Activated T-helper 17 cell treated with anti-CD3 and anti-CD28 coated beads, Interleukin-2, amount 50 U/mL, for 72 hours (primary cell): ENCODE measurements around the gene GNAI3. TPM values are rescaled to one million over a fixed set of nuclear protein-coding genes. Genes with fewer than 3 reads are reported as not detected.

Experiments used
- ATAC-seq: fragments of 150-1000 bp; cut with Tn5 transposase; replicated peaks from 2 replicates; pipeline ENCODE4 v1.10.0; 2021; ENCODE audit warnings: mild to moderate bottlenecking, moderate library complexity
- H3K27ac Mint-ChIP-seq: one replicate; pipeline ENCODE4 v1.8.0; 2022; ENCODE audit warnings: mixed read lengths
- H3K27me3 Mint-ChIP-seq: one replicate; pipeline ENCODE4 v1.8.0; 2022; ENCODE audit warnings: mixed read lengths
- H3K36me3 Mint-ChIP-seq: one replicate; pipeline ENCODE4 v1.8.0; 2022; ENCODE audit warnings: low read depth, mild to moderate bottlenecking, mixed read lengths
- H3K4me1 Mint-ChIP-seq: one replicate; pipeline ENCODE4 v1.8.0; 2022; ENCODE audit warnings: mixed read lengths
- H3K4me3 Mint-ChIP-seq: one replicate; pipeline ENCODE4 v1.8.0; 2022; ENCODE audit warnings: mild to moderate bottlenecking, mixed read lengths
- H3K9me3 Mint-ChIP-seq: one replicate; pipeline ENCODE4 v1.8.0; 2022; ENCODE audit warnings: mixed read lengths
- total RNA-seq, 2 donors: library from RNA; stranded (reverse); gene quantifications; one replicate each; pipeline ENCODE4 v1.2.3, GENCODE V29; 2022

Gene GNAI3
- total RNA-seq, 2 donors from 2014 or later = 10.0 to 11.6 TPM

GRCh38 chr1:109584766-109585165 lies 36.4 kb downstream of the GNAI3 start:
- Mint-ChIP-seq H3K4me3 (no peak overlapping the region), H3K27me3 (no peaks in the 10 kb centered on the region), H3K36me3 (peaks cover 100% of the 10 kb centered on the region), H3K9me3 (no peaks in the 10 kb centered on the region), H3K27ac (no peak overlapping the region), H3K4me1 (no peaks in the 10 kb centered on the region)
- no peak for ATAC-seq

DNA sequence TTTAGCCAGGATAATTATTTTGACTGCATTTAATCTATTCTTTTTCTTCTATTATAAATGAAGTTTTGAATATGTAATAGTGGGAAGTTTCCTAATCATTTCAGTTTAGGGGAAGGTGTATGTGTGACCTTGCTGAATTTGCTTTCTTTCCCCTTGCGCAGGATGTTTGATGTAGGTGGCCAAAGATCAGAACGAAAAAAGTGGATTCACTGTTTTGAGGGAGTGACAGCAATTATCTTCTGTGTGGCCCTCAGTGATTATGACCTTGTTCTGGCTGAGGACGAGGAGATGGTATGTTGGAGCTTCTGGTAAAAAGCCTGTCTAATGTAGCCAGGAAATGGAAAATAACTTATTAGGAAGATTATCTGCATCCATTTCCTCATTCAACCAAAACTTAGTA lies 37.6 kb downstream of the GNAI3 start:
- H3K27me3 Mint-ChIP-seq = no peaks in the 10 kb centered on the region
- H3K9me3 Mint-ChIP-seq = no peaks in the 10 kb centered on the region
- H3K36me3 Mint-ChIP-seq = peaks cover 100% of the 10 kb centered on the region
- H3K27ac Mint-ChIP-seq = peak overlapping the region; percentile 47
- ATAC-seq = no peak
- H3K4me3 Mint-ChIP-seq = no peak overlapping the region
- no peaks in the 10 kb centered on the region for H3K4me1 Mint-ChIP-seq

DNA sequence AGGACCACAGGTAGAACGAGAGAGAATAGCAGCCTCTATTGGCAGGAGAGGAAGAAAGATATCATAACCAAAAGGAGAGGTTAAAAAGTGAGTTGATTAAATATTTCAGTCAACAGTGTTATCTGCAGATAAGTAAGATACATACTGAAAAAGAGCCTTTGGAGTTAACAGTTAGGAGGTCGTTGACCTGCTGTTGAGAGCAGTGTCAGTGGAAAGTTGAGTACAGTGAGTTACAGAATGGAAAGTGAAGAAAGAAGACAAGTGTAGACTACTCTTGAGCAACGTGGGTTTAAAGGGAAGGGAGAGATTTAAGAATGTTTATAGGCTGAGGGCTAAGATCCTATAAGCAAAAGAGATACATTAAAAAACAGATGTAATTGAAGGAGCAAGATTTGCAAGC lies 40.8 kb downstream of the GNAI3 start:
- Mint-ChIP-seq H3K4me1 (no peaks in the 10 kb centered on the region), H3K36me3 (peaks cover 100% of the 10 kb centered on the region), H3K4me3 (no peak overlapping the region), H3K9me3 (no peaks in the 10 kb centered on the region), H3K27me3 (no peaks in the 10 kb centered on the region), H3K27ac (peak overlapping the region; percentile 2)
- ATAC-seq = no peak

GRCh38 chr1:109589679-109590078 lies 41.3 kb downstream of the GNAI3 start:
- Mint-ChIP-seq H3K4me1 (no peaks in the 10 kb centered on the region), H3K27me3 (no peaks in the 10 kb centered on the region), H3K36me3 (peaks cover 100% of the 10 kb centered on the region), H3K4me3 (no peak overlapping the region), H3K9me3 (no peaks in the 10 kb centered on the region), H3K27ac (no peak overlapping the region)
- ATAC-seq = no peak

- Mint-ChIP-seq H3K9me3 (no peaks in the 10 kb centered on the region), H3K27ac (no peak overlapping the region), H3K4me1 (no peaks in the 10 kb centered on the region), H3K36me3 (peaks cover 93% of the 10 kb centered on the region), H3K27me3 (no peaks in the 10 kb centered on the region), H3K4me3 (no peak overlapping the region)
- ATAC-seq = no peak
These were observed 44.5 kb downstream of the GNAI3 start for GRCh38 chr1:109592916-109593315.

DNA sequence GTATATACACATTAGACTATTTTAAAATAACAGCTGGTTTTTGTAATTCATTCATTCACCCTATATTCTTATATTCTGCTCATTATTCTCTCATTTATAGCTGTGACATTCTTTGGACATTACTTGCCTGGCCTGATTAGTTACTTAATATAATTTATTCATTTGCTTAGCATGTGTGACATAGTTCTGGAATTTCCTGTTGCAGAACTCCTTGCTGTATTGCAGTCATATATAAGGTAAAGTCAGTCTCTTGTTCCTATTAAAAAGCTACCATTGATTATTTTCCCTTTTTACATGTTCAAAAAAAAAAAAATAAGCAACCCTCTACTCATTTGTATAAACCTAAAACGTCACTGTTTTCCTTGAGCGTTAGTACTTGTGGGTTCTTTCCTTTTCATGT lies 47.1 kb downstream of the GNAI3 start:
- no peaks in the 10 kb centered on the region for H3K27me3 Mint-ChIP-seq
- H3K36me3 Mint-ChIP-seq = peaks cover 67% of the 10 kb centered on the region
- peak overlapping the region; percentile 20 for H3K27ac Mint-ChIP-seq
- no peaks in the 10 kb centered on the region for H3K9me3 Mint-ChIP-seq
- H3K4me3 Mint-ChIP-seq = no peak overlapping the region
- H3K4me1 Mint-ChIP-seq = no peaks in the 10 kb centered on the region
- no peak for ATAC-seq

- no peaks in the 10 kb centered on the region for H3K9me3 Mint-ChIP-seq
- H3K27ac Mint-ChIP-seq = no peak overlapping the region
- no peak overlapping the region for H3K4me3 Mint-ChIP-seq
- no peak for ATAC-seq
- H3K4me1 Mint-ChIP-seq = peaks cover 15% of the 10 kb centered on the region
- H3K36me3 Mint-ChIP-seq = peaks cover 40% of the 10 kb centered on the region
- H3K27me3 Mint-ChIP-seq = no peaks in the 10 kb centered on the region
These were observed 49.7 kb downstream of the GNAI3 start for GRCh38 chr1:109598156-109598555.

GRCh38 chr1:109598655-109599054 lies 50.2 kb downstream of the GNAI3 start:
- Mint-ChIP-seq H3K36me3 (peaks cover 35% of the 10 kb centered on the region), H3K4me3 (no peak overlapping the region), H3K9me3 (no peaks in the 10 kb centered on the region), H3K27ac (no peak overlapping the region), H3K27me3 (no peaks in the 10 kb centered on the region), H3K4me1 (peaks cover 15% of the 10 kb centered on the region)
- no peak for ATAC-seq

DNA sequence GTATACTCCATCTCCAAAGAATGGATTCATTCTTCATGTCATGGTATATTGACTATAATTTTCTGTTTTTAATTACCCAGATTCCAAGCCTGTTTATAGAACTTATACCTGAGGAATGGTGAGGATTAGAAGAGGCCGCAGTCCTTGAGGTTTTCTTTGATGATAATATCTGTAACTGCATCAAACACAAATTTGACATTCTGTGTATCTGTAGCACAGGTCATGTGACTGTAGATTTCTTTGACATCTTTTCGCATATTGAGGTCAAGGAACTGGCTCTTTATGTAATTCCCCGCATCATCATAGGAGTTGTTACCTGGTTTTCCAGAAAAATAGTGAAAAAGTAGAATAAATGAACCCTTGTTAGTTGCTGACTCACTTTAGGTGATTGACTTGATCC lies 54.8 kb downstream of the GNAI3 start:
- ATAC-seq = no peak
- no peaks in the 10 kb centered on the region for H3K9me3 Mint-ChIP-seq
- no peak overlapping the region for H3K4me3 Mint-ChIP-seq
- no peaks in the 10 kb centered on the region for H3K27me3 Mint-ChIP-seq
- no peaks in the 10 kb centered on the region for H3K36me3 Mint-ChIP-seq
- H3K4me1 Mint-ChIP-seq = peaks cover 15% of the 10 kb centered on the region
- no peak overlapping the region for H3K27ac Mint-ChIP-seq

DNA sequence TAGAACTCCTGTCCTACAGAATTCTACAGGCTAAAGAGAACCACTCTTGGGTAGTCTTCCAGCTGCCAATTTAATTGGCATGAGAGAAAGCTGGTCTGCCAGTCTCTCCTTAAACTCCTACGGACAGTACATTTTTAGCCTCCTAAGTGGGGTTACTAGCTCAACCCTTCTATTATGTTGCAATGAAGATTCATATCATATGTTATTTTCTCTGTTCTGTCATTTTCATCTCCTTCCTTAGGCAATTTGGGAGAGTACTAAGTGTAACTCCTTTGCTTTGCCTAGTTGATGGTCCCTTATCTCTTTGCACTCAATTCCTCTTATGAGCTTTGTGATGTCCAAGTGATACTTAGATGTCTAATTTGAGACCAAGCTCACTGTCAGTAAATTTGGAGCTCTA lies 57.0 kb downstream of the GNAI3 start:
- Mint-ChIP-seq H3K4me1 (peaks cover 15% of the 10 kb centered on the region), H3K4me3 (no peak overlapping the region), H3K9me3 (no peaks in the 10 kb centered on the region), H3K36me3 (no peaks in the 10 kb centered on the region), H3K27me3 (no peaks in the 10 kb centered on the region), H3K27ac (no peak overlapping the region)
- no peak for ATAC-seq

DNA sequence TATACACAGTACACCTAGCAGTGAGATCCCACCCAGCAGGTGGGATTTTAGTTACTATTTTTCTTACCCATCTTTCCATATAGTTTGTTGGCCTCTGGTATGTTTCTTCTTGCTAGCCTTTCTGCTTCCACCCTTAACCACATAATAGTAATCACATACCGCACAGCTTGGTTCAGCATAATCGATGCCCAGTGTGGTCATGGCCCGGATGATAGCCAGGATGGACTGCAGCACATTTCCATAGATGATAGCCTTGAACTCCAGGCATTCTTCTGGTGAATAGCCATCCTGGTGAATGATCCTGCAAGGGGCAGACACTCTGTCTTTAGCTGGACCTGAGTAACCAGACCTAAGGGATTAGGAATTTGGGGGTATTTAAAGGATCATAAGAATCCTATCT lies 61.5 kb downstream of the GNAI3 start:
- H3K27ac Mint-ChIP-seq = no peak overlapping the region
- H3K4me1 Mint-ChIP-seq = no peaks in the 10 kb centered on the region
- H3K9me3 Mint-ChIP-seq = no peaks in the 10 kb centered on the region
- no peaks in the 10 kb centered on the region for H3K27me3 Mint-ChIP-seq
- ATAC-seq = no peak
- H3K36me3 Mint-ChIP-seq = no peaks in the 10 kb centered on the region
- no peak overlapping the region for H3K4me3 Mint-ChIP-seq

- Mint-ChIP-seq H3K27ac (no peak overlapping the region), H3K4me1 (peaks cover 1% of the 10 kb centered on the region), H3K27me3 (no peaks in the 10 kb centered on the region), H3K4me3 (no peak overlapping the region), H3K9me3 (no peaks in the 10 kb centered on the region), H3K36me3 (no peaks in the 10 kb centered on the region)
- ATAC-seq = no peak
These were observed 62.3 kb downstream of the GNAI3 start for GRCh38 chr1:109610609-109611307.

- Mint-ChIP-seq H3K4me3 (no peak overlapping the region), H3K36me3 (no peaks in the 10 kb centered on the region), H3K27me3 (no peaks in the 10 kb centered on the region), H3K27ac (no peak overlapping the region), H3K4me1 (peaks cover 8% of the 10 kb centered on the region), H3K9me3 (no peaks in the 10 kb centered on the region)
- ATAC-seq = no peak
These were observed 63.0 kb downstream of the GNAI3 start for GRCh38 chr1:109611308-109611990.

- H3K4me1 Mint-ChIP-seq = peaks cover 22% of the 10 kb centered on the region
- no peaks in the 10 kb centered on the region for H3K36me3 Mint-ChIP-seq
- H3K27ac Mint-ChIP-seq = no peak overlapping the region
- H3K27me3 Mint-ChIP-seq = no peaks in the 10 kb centered on the region
- no peak overlapping the region for H3K4me3 Mint-ChIP-seq
- no peak for ATAC-seq
- H3K9me3 Mint-ChIP-seq = no peaks in the 10 kb centered on the region
These were observed 65.1 kb downstream of the GNAI3 start for GRCh38 chr1:109613361-109614147.

DNA sequence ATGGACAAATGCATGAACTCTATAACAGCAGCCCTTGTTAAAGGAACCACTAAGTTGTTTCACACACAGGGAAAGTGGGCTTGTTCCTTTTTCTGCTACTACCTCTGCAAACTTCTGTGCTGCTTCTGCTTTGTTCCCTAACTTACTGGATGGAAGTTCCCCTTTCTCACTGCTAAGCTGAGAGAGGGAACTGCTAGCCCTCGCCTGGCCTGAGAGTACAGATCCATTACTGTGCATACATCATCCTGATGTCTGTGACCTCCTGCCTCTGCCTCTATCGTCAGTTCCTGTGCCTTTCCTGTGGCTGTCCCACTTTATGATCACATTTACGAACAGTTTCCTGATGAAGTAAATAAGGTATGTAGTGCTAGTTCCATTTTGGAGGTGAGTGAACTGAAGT lies 67.5 kb downstream of the GNAI3 start:
- ATAC-seq = no peak
- peaks cover 19% of the 10 kb centered on the region for H3K36me3 Mint-ChIP-seq
- H3K9me3 Mint-ChIP-seq = no peaks in the 10 kb centered on the region
- H3K4me1 Mint-ChIP-seq = peaks cover 30% of the 10 kb centered on the region
- H3K27me3 Mint-ChIP-seq = no peaks in the 10 kb centered on the region
- peak overlapping the region; percentile 58 for H3K4me3 Mint-ChIP-seq
- H3K27ac Mint-ChIP-seq = peak overlapping the region; percentile 77
